T1000 (cell line): Measurements from ENCODE around the gene QRFP.

Source experiments
- DNase-seq: peaks from one replicate; lab custom pipeline; 2025; ENCODE audit warnings: mixed read lengths; lab: John Stamatoyannopoulos, UW

Gene QRFP

GRCh38 chr9:130904070-130905044, 7.7 kb upstream of the QRFP start:
- no peak for DNase-seq

GRCh38 chr9:130903194-130904069, 6.8 kb upstream of the QRFP start:
- DNase-seq, result no peak

GRCh38 chr9:130902204-130903185, 5.9 kb upstream of the QRFP start:
- no peak for DNase-seq

GRCh38 chr9:130901498-130902203, 5.0 kb upstream of the QRFP start:
- no peak for DNase-seq

DNA sequence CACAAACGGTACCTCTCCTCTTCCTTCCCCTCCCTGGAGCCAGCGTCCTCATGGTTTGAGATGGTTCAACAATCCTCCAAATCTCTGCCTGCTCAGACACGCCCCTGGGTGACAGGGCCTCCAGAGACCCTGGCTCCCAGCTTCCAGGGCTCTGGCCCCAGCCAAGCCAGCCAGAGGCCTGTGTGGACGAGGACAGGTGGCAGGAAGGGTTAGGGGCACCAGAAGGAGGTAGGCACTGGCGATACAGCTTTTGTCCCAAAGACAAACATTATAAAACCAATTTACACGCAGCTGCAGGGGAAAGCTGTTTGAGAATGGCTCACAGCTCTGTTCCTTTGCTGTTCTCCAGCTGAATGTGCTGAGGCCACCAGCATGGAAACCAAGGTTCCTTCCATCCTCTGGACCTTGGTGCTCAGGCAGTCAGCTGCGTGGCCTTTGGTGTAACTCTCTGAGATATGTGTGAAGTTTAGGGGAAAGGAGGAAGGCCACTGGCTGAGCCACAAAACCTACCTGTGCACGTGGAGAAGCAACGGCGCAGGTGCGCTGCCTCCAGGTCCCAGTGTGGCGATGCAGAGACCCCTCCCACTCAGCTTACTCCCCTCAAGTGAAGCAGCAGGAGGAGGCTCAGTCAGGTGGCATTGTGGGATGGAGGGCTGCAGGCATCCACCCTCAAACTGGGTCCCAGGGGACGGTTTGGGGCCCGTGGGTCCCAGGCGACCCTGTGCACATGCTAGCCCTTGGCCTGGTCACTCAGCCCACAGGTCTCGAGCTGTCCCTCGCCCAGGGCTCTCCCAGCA, 4.3 kb upstream of the QRFP start:
- no peak for DNase-seq

GRCh38 chr9:130899051-130899748, 2.6 kb upstream of the QRFP start:
- no peak for DNase-seq

- DNase-seq, result no peak
Measured at GRCh38 chr9:130898552-130898852, 1.9 kb upstream of the QRFP start.

GRCh38 chr9:130897848-130898551, 1.4 kb upstream of the QRFP start:
- no peak for DNase-seq

GRCh38 chr9:130897105-130897751, 616 bp upstream of the QRFP start:
- DNase-seq, result no peak

GRCh38 chr9:130895481-130896232, 955 bp downstream of the QRFP start:
- DNase-seq, result no peak

DNA sequence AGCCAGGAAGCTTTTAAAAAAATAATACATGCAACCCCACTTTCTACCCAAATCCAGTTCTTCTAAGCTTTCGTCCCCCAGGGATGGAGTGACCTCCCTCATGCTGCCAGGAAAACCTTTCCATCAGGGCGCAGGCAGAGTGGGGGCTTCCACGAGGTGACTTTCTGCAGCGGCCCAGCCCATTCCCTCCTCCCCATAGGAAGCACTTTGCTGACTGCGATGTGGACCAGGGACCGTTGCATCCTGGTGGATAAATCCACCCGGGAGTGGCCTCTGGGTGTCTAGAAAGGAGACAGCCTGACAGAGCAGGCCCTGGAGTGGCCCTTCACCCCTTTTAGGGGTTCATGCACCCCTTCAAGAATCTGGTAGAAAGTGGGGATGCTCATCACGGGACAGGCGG, 1.6 kb downstream of the QRFP start:
- no peak for DNase-seq

DNA sequence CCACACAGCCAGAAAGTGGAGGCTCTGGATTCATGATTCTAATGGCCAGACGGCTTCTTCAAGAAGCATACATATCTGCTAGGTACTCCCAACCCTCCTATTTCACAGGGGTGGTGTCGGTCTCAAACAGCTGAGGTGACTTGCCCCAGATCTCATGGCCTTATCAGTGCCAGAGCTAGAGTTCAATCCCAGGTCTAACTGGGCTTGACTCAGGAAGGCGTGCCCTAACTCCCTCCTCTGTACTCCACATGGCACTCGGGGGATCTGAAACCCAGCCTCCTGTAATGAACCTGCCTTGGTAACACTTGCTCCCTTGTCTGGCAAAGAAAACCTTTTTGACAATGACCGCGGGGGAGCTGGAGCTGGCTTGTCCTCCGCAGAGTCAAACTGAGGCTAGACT, 2.1 kb downstream of the QRFP start:
- DNase-seq, result no peak

- no peak for DNase-seq
Measured at GRCh38 chr9:130893341-130894101, 3.1 kb downstream of the QRFP start.

GRCh38 chr9:130892477-130893304, 3.9 kb downstream of the QRFP start:
- no peak for DNase-seq

DNA sequence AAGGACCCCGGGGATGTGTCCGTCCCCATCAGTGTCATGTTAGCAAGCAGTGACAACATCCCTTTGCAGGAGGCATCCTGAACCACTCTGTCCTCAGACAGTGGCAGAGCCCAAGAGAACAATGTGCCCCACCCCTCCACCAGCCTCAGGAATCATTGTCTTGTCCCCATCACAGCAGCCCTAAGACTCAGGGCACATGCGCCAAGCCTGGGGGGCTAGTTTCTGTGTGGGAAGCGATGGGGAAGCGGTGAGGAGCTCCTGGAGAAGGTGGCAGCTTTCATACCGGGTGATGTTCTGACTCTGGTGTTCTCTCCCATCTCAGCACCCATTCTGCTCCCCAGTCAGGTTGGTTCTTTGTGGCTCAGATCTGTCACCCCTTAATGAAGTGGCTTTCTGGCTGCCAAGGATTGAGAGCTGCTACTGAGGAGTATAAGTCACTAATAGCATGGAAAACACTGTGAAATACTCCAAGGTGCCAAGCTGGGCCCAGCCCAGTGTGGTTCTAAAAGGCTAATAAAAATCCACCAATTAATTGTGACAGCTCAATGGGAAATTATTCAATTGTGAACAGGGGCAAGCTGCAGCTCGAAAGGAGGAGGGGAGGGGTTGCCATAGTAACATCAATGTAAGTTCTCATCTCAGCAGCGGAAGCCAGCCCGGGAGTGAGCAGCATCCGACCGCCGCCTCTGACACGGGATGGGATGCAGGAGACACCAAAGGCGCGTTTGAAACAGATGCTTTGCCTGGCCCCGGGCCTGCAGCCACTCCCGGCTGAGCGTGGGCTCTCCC, 4.7 kb downstream of the QRFP start:
- no peak for DNase-seq
